GM10847 (cell line): ENCODE data around the gene PRSS16.

ENCODE experiments used
- POLR2A ChIP-seq: IDR thresholded peaks from 2 replicates; pipeline ENCODE4 v1.6.1; 2011; ENCODE audit not compliant: insufficient read length; ENCODE audit errors: extremely low read depth

PRSS16 gene

GRCh38 chr6:27295301-27296079 is 48.0 kb downstream of the PRSS16 start:
- no peak for TF ChIP-seq POLR2A

DNA sequence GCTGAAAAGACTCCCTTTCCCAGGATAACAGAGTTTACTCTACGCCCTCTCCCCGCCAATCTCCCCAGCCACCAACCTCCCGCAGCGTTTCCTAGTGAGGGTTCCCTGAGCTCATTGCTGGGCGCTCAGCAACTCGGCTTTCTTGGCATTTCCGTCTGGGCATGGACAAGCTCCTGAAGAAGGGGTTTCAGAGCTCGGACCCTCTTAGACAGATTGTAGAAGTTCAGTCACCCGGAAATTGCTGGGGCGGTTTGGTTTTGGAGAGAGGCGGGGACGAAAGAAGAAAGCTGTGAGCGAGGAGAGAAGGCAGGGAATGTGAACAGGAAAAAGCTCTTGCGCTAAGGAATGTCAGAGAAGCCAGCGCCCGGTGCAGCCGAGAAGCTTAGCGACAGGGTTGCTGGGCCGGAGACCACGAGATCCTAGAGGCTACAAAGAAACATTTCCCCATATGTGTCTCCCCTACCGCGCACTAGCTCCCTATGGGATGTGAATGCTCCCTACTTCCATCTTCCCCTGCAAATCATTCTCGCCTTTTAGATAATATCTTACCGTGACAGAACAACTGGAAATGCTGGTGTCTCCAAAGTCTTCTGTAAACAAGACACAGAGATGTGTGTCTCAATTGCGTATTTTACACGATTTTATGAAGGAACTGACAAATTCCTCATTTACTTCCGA is 48.7 kb downstream of the PRSS16 start:
- no peak for TF ChIP-seq POLR2A

GRCh38 chr6:27297484-27297856 is 50.0 kb downstream of the PRSS16 start:
- TF ChIP-seq POLR2A = no peak

GRCh38 chr6:27297857-27298730 is 50.6 kb downstream of the PRSS16 start:
- TF ChIP-seq POLR2A = no peak

GRCh38 chr6:27303613-27304272 is 56.2 kb downstream of the PRSS16 start:
- TF ChIP-seq POLR2A = no peak
